ENCODE measurements around the gene DISP1.

DNA sequence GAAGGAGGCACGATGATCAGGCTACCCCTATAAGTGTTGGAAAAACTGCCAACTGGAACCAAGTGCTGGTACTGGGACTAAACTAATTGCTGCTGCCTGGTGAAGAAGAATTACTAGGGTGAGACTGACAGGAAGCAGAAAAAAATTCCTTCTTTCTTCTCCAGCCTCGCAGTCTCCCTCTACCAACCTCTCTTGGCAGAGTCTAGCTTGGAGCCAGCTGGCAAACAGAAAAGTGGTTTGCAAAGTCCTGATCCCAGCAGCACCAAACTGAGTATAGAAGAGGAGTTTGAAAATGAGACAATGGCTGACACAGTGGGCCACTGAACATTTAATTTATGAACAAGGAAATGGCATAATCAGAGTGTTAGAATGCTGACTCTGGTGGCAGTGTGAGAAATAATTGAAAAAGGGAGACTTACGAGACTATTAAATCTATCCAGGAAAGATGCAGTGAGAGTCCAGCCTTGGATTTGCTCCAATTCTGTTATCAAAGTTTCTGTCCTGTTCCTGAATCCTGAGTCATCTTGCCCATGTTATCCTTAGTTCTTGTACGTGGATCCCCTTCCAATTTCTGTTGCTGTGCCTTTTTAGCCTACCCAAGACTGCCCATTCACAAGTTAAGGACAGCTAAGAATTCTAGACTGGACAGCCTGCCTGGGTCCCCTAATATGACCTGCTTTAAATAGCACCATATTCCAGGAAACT lies 23.7 kb upstream of the DISP1 start:
- TF ChIP-seq, protein P1, sequence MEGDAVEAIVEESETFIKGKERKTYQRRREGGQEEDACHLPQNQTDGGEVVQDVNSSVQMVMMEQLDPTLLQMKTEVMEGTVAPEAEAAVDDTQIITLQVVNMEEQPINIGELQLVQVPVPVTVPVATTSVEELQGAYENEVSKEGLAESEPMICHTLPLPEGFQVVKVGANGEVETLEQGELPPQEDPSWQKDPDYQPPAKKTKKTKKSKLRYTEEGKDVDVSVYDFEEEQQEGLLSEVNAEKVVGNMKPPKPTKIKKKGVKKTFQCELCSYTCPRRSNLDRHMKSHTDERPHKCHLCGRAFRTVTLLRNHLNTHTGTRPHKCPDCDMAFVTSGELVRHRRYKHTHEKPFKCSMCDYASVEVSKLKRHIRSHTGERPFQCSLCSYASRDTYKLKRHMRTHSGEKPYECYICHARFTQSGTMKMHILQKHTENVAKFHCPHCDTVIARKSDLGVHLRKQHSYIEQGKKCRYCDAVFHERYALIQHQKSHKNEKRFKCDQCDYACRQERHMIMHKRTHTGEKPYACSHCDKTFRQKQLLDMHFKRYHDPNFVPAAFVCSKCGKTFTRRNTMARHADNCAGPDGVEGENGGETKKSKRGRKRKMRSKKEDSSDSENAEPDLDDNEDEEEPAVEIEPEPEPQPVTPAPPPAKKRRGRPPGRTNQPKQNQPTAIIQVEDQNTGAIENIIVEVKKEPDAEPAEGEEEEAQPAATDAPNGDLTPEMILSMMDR (IDR thresholded peaks at IDR 0.05): no peak
- TF ChIP-seq POLR2A (IDR thresholded peaks at IDR 0.05) (no peak), POLR2AphosphoS5 (IDR thresholded peaks at IDR 0.05) (no peak)
